IPS-20b (cell line): ENCODE data around the gene CSNK1D.
A peak's percentile ranks its signal among the peaks of the same experiment; 100 is the strongest.
"Not testable (repeated sequence)": the region's sequence is repeated elsewhere in the genome, so short reads cannot be mapped to it uniquely, and the experiment has no call there.

Experiments used
- H3K27ac ChIP-seq: one replicate; pipeline ENCODE4 v1.5.1; 2013; ENCODE audit warnings: low read length
- H3K27me3 ChIP-seq: 2 replicates; pipeline ENCODE4 v1.6.1; 2013; ENCODE audit warnings: mild to moderate bottlenecking, low read length, inconsistent platforms; ENCODE audit not compliant: insufficient read depth
- H3K36me3 ChIP-seq: 2 replicates; pipeline ENCODE4 v1.6.1; 2013; ENCODE audit warnings: low read depth, mild to moderate bottlenecking, inconsistent platforms, low read length, moderate library complexity; ENCODE audit not compliant: insufficient read depth
- H3K4me1 ChIP-seq: 2 replicates; pipeline ENCODE4 v1.6.1; 2013; ENCODE audit warnings: mild to moderate bottlenecking, control low read depth, inconsistent platforms, low read length, moderate library complexity; ENCODE audit not compliant: insufficient read depth
- H3K4me3 ChIP-seq: 2 replicates; pipeline ENCODE4 v1.5.1; 2013; ENCODE audit warnings: mild to moderate bottlenecking, low read length, inconsistent platforms
- H3K9ac ChIP-seq: 2 replicates; pipeline ENCODE4 v1.6.1; 2013; ENCODE audit warnings: low read depth, mild to moderate bottlenecking, inconsistent platforms, low read length, moderate library complexity
- H3K9me3 ChIP-seq: 2 replicates; pipeline ENCODE4 v1.6.1; 2013; ENCODE audit warnings: mild to moderate bottlenecking, low read depth, low read length, inconsistent platforms; ENCODE audit not compliant: insufficient read depth

CSNK1D gene

DNA sequence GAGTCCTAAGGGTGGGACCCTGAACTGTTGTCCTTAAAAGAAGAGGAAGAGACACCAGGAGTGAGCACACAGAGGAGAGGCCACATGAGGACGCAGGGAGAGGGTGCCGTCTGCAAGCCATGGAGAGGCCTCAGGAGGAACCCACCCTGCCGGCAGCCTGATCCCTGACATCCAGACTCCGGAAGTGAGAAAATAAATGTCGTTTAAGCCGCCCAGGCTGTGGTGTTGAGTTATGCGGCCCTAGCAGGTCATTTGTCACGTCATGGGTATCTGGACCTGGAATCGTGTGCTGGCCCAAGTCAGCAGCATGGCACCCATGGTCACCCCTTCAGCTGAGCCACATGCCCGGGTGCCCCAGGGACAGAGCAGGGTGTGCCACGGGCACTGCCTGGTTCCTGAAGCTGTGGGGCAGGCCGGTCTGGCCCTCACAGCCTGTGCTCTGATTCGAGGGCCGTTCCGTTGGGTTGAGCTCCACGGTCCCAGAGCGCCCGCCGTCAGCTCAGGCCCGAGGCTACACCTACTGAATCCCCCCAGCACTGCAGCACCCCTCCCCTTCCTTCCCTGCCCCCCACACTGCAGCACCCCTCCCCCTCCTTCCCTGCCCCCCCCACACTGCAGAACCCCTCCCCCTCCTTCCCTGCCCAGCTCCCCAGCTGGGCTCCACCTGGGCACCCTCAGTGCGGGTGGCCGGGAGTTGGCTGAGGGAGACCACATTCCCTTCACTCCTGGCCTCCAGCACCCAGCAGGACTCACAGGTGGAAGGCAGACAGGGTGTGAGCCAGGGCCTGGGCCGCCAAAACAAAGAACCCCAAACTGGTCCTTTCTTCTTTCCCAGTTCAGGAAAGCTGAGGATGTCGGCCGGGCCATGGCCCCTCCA lies 58.2 kb downstream of the CSNK1D start:
- Histone ChIP-seq H3K36me3 (no peaks in the 10 kb centered on the region), H3K27ac (no peak overlapping the region), H3K27me3 (peaks cover 33% of the 10 kb centered on the region), H3K4me1 (no peaks in the 10 kb centered on the region), H3K9me3 (no peaks in the 10 kb centered on the region), H3K4me3 (no peak overlapping the region), H3K9ac (no peak overlapping the region)

DNA sequence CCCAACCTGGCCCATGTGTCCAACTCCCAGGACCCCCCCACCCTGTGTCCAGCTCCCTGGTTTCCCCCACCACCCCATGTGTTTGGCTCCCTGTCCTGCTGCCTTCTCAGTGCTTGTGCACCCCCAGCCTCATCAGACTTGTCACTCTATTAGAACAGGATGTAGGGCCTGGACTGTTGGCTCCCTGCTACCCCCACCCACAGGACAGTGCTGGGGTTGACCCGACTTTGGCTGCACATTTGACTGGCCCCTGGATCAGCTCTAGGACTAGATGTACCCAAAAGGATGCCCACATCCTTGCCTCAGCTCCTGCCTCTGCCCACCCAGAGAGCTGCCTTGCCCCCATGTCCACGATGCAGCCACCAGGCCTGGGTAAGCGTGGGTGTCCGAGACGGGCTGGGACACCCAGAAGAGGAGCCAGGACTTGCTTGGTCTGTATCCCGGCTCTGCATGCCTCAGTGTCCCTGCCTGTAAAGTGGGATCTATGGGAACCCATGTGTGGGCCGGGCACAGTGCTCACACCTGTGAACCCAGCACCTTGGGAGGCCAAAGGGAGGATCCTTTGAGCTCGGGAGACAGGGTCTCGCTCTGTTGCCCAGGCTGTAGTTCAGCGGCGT lies 59.4 kb downstream of the CSNK1D start:
- no peaks in the 10 kb centered on the region for H3K4me1 ChIP-seq
- H3K36me3 ChIP-seq: no peaks in the 10 kb centered on the region
- H3K4me3 ChIP-seq: no peak overlapping the region
- H3K9me3 ChIP-seq: no peaks in the 10 kb centered on the region
- H3K27ac ChIP-seq: no peak overlapping the region
- H3K27me3 ChIP-seq: peaks cover 33% of the 10 kb centered on the region
- H3K9ac ChIP-seq: no peak overlapping the region

DNA sequence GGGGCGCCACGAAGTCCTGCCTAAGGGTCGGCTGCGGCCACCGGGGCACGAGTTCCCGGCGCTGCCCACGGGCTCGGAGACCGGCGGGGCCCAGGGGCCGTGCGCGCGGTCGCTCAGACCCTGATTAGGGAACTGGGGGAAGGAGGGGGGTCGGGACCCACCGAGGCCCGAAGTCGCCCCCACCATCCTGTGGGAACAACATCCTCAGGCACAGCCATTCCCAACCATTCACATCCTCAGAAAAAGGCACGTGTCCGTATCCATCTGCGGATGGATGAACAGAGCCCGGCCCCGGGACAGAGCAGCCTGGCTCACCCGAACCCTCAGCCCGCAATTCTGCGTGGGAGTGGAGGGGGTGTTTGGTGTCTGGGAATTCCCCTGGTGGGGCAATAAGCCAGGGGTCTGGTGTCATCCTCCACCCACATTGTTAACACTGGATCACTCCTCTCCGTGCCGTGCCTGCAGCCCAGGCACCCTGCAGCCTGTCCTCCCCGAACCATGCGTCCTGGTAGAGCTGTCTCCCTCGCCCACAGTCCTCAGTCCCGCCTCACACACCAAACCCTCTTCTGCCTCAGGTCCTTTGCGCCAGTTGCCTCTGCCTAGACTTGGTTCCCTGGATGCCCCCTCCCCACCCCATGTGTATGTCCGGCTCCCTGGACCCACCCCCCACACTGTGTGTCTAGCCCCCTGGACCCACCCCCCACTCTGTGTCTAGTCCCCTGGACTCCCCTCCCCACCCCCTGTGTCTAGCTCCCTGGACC lies 60.1 kb downstream of the CSNK1D start:
- H3K27me3 ChIP-seq: peaks cover 33% of the 10 kb centered on the region
- H3K36me3 ChIP-seq: no peaks in the 10 kb centered on the region
- no peak overlapping the region for H3K27ac ChIP-seq
- H3K4me1 ChIP-seq: no peaks in the 10 kb centered on the region
- peak overlapping the region; percentile 75 for H3K4me3 ChIP-seq
- H3K9ac ChIP-seq: peak overlapping the region; percentile 61; the same call in 1 of the 2 replicates
- no peaks in the 10 kb centered on the region for H3K9me3 ChIP-seq

DNA sequence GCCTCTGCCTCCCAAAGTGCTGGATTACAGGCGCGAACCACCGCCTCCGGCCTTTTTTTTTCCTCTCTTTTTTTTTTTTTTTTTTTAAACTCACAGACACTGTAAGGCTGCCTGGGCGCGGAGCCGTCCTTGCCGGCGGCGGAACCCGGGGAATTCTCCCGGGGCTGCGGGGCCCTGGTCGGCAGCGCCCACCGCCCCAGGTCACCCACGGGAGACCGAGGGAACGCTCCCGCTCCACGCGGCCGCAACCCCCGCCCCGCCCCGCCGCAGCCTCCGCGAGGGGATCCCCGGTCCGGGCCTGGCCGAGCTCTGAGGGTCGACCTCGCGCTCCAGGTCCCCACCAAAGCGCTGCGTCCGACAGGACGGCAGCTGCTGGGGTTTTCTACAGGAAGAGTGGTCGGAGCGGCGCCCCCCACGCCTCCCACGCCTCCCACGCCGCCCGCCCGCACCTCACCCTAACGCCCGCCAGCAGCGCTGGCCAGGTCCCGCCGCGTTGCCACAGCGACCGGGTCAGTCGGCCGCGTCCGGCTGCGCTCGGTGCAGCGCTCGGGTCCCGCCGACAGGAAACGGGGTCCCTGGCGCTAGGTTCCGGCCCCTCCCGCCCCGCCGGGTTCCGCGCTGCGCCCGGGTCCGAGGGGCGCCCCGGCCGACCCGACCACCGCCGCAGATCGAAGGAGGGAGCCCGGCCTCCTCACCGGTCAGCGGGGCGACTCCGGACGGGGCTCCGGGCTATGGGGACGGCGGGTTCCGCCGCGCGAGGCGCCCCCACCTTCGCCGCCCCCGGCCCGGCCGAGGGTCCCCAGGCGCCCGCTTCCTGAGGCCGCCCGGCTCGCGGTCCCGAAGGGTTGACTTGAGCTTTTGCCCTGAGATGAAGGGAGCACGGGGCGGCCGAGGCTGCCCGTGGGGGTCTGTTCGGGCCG lies 60.9 kb downstream of the CSNK1D start, which contains the start of gene CCDC57:
Gene CCDC57, minus strand, starts transcription at position 512 of the 920 bp plus-strand sequence. CDS start 10,898 bp downstream, outside the sequence.
- H3K9ac ChIP-seq: peak within 1 kb of the TSS; percentile 61; the same call in 1 of the 2 replicates
- no peaks in the 10 kb centered on the region for H3K9me3 ChIP-seq
- no peaks in the 10 kb centered on the region for H3K4me1 ChIP-seq
- H3K36me3 ChIP-seq: no peaks in the 10 kb centered on the region
- H3K27ac ChIP-seq: no peak within 1 kb of the TSS
- peaks cover 33% of the 10 kb centered on the region for H3K27me3 ChIP-seq
- peak within 1 kb of the TSS; percentile 75 for H3K4me3 ChIP-seq

DNA sequence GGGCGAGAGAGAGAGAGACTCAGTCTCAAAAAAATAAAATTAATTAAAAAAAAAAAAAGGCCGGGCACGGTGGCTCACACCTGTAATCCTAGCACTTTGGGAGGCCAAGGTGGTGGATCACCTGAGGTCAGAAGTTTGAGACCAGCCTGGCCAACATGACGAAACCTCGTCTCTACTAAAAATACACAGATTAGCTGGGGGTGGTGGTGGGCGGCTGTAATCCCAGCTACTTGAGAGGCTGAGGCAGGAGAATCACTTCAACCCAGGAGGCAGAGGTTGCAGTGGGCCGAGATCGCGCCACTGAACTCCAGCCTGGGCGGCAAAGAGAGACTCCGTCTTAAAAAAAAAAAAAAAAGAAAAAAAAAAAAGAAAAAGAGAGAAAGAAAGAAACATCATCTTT lies 62.8 kb downstream of the CSNK1D start:
- not testable (repeated sequence) for H3K4me3 ChIP-seq, H3K4me1 ChIP-seq, H3K36me3 ChIP-seq, H3K9me3 ChIP-seq, H3K9ac ChIP-seq, H3K27ac ChIP-seq
- H3K27me3 ChIP-seq: peaks cover 33% of the 10 kb centered on the region

DNA sequence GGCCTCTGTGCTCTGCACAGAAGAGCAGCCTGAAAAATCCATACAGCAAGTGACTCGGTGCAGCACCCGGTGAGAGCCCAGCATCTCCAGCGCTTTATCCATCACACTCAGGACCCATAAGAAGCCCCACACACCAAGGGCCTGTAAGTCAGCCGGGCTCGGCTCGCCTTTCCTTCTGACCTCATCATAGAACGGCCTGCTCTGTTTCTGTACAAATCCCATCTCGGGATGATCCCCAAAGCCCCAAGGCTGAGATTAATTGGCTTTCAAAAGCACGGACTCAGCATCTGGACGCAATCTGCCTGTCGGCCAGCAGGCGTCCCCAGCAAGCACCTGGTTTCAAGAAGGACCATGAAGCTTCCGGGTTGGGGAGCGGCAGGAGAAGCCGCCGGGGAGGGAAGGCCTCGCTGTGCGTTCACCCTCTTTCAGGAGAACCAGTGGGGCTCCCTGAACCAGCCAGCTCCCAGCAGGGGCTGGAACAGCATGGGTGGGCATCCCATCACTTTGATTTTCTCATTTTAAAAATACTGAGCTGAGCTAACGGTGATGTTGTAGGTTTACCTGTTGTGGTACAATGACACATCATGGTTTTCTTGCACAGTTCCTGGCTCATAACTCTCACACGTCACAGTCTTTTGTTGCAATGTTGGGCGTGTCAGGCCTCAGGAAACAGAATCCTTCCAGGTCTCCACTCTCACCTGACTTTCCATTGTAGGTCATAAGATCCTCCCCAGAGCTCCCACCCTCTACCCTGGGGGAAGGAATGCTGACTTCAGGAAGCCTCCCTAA lies 67.6 kb downstream of the CSNK1D start:
- no peaks in the 10 kb centered on the region for H3K9me3 ChIP-seq
- no peak overlapping the region for H3K9ac ChIP-seq
- H3K36me3 ChIP-seq: no peaks in the 10 kb centered on the region
- no peaks in the 10 kb centered on the region for H3K27me3 ChIP-seq
- no peak overlapping the region for H3K27ac ChIP-seq
- no peaks in the 10 kb centered on the region for H3K4me1 ChIP-seq
- no peak overlapping the region for H3K4me3 ChIP-seq

DNA sequence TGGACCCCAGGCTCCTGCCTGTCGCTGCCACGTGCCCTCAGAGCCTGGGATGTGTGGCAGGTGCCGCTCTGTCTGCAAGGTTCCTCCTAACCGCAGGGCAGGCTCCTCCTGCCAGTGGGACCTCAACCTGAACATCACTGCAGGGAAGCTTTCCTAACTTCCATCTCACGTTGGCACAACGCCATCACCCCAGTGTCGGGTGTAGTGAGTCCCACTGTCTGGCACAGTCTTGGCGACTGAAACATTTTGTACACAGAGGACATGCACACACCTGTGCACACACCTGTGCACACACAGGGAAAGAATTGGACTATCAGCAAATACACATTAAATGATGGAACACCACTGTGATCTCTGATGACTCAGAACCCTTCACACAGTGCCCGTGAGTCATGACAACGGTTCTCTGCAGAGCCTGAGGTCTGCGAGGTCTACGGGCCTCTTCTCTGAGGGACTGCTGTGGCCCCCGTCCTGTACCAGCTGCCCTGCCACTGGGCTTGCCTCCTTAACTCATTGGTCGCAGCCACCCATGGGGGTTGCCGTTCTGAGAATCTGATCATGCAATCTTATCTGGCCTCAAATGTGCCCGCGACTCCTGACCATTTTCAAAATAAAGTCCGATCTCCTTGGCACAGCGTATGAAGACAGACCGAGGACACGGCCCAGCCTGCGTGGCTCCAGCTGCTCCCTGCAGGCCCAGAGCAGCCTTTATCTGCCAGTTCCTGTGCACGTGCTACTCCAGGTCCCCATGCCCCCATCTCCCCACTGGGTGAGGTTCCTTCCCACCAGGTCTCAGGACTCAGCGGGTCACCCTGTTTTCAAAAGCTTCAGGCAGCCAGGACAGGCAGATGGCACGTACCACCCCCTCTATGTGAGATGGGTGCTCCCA lies 68.4 kb downstream of the CSNK1D start:
- no peaks in the 10 kb centered on the region for H3K36me3 ChIP-seq
- H3K27ac ChIP-seq: no peak overlapping the region
- no peaks in the 10 kb centered on the region for H3K9me3 ChIP-seq
- no peaks in the 10 kb centered on the region for H3K27me3 ChIP-seq
- no peaks in the 10 kb centered on the region for H3K4me1 ChIP-seq
- no peak overlapping the region for H3K9ac ChIP-seq
- H3K4me3 ChIP-seq: no peak overlapping the region

DNA sequence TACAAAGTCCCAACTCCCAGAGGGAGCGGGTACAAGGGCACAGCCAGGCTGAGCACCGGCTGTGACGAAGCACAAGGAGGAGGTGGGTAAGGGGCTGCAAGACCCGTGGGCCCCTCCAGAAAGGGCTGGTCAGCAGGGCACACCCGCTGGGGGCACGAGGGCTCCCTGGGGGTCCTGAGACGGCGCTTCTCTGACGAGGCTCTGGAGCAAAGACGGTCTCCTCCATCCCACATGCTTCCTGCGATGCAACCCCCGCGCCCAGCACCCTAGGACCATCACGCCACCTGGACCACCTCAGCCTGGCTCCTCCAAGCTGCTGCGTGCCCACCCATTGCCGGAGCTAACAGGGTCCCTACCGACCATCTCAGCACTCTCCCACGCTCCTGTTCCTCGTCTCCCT lies 69.6 kb downstream of the CSNK1D start:
- Histone ChIP-seq H3K9ac (no peak overlapping the region), H3K27ac (no peak overlapping the region), H3K27me3 (no peaks in the 10 kb centered on the region), H3K4me3 (no peak overlapping the region), H3K36me3 (no peaks in the 10 kb centered on the region), H3K4me1 (no peaks in the 10 kb centered on the region), H3K9me3 (no peaks in the 10 kb centered on the region)

DNA sequence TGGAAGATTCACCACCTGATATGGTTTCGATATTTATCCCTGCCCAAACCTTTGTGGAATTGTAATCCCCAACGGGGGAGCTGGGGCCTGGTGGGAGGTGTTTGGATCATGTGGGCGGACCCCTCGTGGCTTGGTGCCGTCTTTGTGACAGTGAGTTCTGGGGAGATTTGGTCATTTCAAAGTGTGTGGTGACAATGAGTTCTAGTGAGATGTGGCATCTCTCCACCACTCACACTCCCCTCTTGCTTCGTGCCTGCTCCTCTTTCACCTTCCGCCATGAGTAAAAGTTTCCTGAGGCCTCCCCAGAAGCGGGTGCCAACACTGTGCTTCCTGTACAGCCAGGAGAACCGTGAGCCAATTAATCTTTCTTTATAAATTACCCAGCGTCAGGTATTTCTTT lies 70.5 kb downstream of the CSNK1D start:
- Histone ChIP-seq H3K9ac (no peak overlapping the region), H3K27ac (no peak overlapping the region), H3K36me3 (0 out of 2 replicates have a peak, but pooled peaks cover 3% of the 10 kb centered on the region), H3K9me3 (no peaks in the 10 kb centered on the region), H3K27me3 (no peaks in the 10 kb centered on the region), H3K4me1 (no peaks in the 10 kb centered on the region), H3K4me3 (no peak overlapping the region)

DNA sequence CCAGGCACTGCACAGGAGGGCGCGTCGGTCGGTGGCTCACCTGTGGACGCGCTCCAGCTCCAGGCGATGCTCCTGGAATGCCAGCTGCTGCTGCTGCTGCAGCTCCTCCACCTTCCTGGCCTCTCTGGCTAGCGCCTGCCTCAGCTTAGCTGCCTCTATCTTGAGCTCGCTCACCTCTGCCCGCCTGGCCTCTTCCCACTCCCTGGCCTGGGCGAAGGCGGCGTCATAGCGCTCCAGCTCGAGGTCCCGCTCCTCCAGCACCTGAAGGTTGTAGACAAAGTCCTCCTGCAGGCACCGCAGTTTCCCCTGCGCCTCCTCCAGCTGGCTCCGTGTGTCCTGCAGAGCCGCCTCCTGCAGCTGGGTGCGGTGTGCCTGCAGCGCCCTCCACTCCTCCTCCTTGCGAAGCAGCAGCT lies 72.0 kb downstream of the CSNK1D start:
- Histone ChIP-seq H3K36me3 (0 out of 2 replicates have a peak, but pooled peaks cover 7% of the 10 kb centered on the region), H3K27me3 (no peaks in the 10 kb centered on the region), H3K9ac (no peak overlapping the region), H3K9me3 (no peaks in the 10 kb centered on the region), H3K4me3 (no peak overlapping the region), H3K4me1 (no peaks in the 10 kb centered on the region), H3K27ac (no peak overlapping the region)
